ENCODE results near the gene LIPM. TPM values are rescaled to one million over a fixed set of nuclear protein-coding genes. Genes with fewer than 3 reads are reported as not detected.

The LIPM gene
- polyA plus RNA-seq, 4 donors, result 0.13 TPM; not detected in 3

DNA sequence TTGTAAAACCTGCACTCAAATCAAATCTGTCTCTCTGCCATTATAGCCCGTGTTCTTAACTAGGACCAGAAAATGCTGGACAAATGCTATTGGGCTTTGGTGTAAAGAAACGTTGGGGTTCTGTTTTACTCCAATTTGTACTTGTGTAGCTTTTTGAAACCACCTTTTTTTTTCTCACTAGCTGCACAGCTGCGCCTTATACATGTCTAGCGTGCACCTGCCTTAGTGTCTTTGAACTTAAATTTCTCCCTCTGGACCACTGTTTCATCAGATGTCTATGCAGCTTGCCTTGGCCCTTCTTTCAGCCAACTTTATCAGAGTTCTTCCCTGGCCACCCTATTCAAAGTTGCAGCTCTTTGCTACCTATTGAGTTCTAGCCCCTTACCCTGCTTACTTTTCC lies 7.1 kb downstream of the LIPM start:
- DNase-seq (no peak), FAIRE-seq (no peak)
- WGBS, 3 donors, result 68 to 79% (median 74%) methylated on average over 4 of the region's 4 CpGs
- H3K4me1 ChIP-seq (ENCODE audit: control insufficient read depth in 3 of 3, insufficient read depth in 2 of 3, low read depth in 1 of 3, low read length in 2 of 3), result no peaks in the 10 kb centered on the region
- no peaks in the 10 kb centered on the region for H3K27me3 ChIP-seq (ENCODE audit: control insufficient read depth in 3 of 3, insufficient read depth in 3 of 3, low read length in 3 of 3)
- H3K27ac ChIP-seq (ENCODE audit: low read depth in 1 of 3, low read length in 2 of 3), result no peak overlapping the region
- H3K4me3 ChIP-seq (ENCODE audit: low read depth in 1 of 3, low read length in 3 of 3), result no peak overlapping the region
- H3K36me3 ChIP-seq (ENCODE audit: control insufficient read depth in 3 of 3, insufficient read depth in 2 of 3, low read depth in 1 of 3, low read length in 3 of 3), result no peaks in the 10 kb centered on the region
- H3K9me3 ChIP-seq (ENCODE audit: control insufficient read depth in 2 of 2, insufficient read depth in 1 of 2, low read depth in 1 of 2, low read length in 1 of 2), result no peaks in the 10 kb centered on the region

DNA sequence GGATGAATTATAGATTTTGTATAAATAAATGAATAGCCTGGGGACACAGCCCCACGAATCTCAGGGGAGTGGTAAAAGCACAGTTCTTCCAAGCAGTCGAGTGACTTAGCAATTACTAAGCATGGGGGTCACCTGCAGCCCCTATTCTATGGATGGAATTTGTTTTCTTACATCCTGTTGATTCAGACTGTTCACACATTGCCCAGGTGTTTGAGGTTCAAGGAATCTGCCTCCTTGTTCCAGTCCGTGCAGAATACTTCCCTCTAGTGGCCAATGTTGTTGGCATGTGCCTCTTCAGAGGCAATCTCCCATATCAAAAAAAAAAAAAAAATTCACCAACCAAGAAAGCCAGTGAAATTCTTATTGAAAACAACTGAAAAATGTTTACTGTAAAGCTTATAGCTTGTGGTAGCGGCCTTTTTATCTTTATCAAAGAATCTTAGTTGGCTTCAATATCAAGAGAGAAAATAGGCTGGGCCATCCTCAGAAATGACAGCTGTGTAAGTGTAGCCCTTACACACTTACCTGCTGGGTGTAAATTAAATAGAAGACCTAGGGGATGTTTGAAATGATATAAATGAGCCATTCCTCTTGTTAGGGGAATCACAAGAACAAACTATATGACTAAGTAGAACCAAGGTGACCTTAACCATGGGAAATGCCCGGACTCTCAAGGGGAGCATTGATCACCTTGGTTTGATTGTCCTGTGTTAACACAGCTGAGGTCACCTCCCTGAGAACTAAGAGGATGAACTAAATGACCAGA lies 7.8 kb downstream of the LIPM start:
- 20 to 35% (median 30%) methylated on average over 5 of the region's 5 CpGs for WGBS, 3 donors

DNA sequence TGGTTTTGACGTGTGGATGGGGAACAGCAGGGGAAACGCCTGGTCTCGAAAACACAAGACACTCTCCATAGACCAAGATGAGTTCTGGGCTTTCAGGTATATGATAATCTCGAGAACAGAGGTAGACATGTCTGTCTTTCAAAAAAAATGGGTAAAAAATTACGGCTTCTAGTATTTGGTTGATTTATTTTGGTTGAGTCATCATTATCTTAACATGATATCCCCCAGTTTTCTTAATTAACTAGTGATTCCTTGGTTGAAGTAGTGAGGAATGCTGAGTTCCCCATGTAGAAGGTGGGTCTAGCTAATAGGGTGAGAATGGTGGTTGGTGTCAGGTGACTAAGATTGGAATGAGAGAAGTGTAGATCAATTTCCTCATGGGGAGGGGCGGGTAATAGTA lies 10.7 kb downstream of the LIPM start:
- no peak overlapping the region for H3K4me3 ChIP-seq (ENCODE audit: low read depth in 1 of 3, low read length in 3 of 3)
- no peaks in the 10 kb centered on the region for H3K4me1 ChIP-seq (ENCODE audit: control insufficient read depth in 3 of 3, insufficient read depth in 2 of 3, low read depth in 1 of 3, low read length in 2 of 3)
- no peak for FAIRE-seq
- H3K27me3 ChIP-seq (ENCODE audit: control insufficient read depth in 3 of 3, insufficient read depth in 3 of 3, low read length in 3 of 3), result no peaks in the 10 kb centered on the region
- 90 to 92% (median 91%) methylated on average over 6 of the region's 6 CpGs for WGBS, 3 donors
- no peak for DNase-seq
- H3K36me3 ChIP-seq (ENCODE audit: control insufficient read depth in 3 of 3, insufficient read depth in 2 of 3, low read depth in 1 of 3, low read length in 3 of 3), result no peaks in the 10 kb centered on the region
- no peak overlapping the region for H3K27ac ChIP-seq (ENCODE audit: low read depth in 1 of 3, low read length in 2 of 3)
- no peaks in the 10 kb centered on the region for H3K9me3 ChIP-seq (ENCODE audit: control insufficient read depth in 2 of 2, insufficient read depth in 1 of 2, low read depth in 1 of 2, low read length in 1 of 2)

More for the DNA sequence above, 7.8 kb downstream of the LIPM start:
- Histone ChIP-seq H3K9me3 (ENCODE audit: control insufficient read depth in 2 of 2, insufficient read depth in 1 of 2, low read depth in 1 of 2, low read length in 1 of 2) (no peaks in the 10 kb centered on the region), H3K4me3 (ENCODE audit: low read depth in 1 of 3, low read length in 3 of 3) (no peak overlapping the region), H3K4me1 (ENCODE audit: control insufficient read depth in 3 of 3, insufficient read depth in 2 of 3, low read depth in 1 of 3, low read length in 2 of 3) (no peaks in the 10 kb centered on the region), H3K27me3 (ENCODE audit: control insufficient read depth in 3 of 3, insufficient read depth in 3 of 3, low read length in 3 of 3) (no peaks in the 10 kb centered on the region), H3K27ac (ENCODE audit: low read depth in 1 of 3, low read length in 2 of 3) (no peak overlapping the region), H3K36me3 (ENCODE audit: control insufficient read depth in 3 of 3, insufficient read depth in 2 of 3, low read depth in 1 of 3, low read length in 3 of 3) (no peaks in the 10 kb centered on the region)
- DNase-seq (peak; percentile 64 to 68), FAIRE-seq (peak; percentile 19)

DNA sequence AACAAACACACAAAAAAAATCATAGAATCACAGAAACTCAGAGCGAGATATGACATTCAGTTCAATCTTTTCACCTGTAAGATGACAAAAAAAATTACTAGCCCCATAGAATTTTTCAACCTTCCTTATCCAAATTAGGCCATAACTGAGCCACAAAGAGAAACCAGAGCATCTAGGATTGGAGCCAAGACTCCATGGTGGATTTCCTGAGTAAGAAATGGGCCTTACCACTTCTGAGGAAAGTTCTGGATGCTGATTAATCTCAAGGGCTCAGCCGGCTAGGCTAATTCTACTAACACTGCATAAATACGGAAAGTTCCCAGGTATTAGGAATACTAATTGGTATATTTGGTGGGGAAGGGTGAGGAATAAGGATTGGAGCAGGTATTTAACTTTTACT lies 16.8 kb downstream of the LIPM start:
- Histone ChIP-seq H3K4me1 (ENCODE audit: control insufficient read depth in 3 of 3, insufficient read depth in 2 of 3, low read depth in 1 of 3, low read length in 2 of 3) (no peaks in the 10 kb centered on the region), H3K4me3 (ENCODE audit: low read depth in 1 of 3, low read length in 3 of 3) (no peak overlapping the region), H3K9me3 (ENCODE audit: control insufficient read depth in 2 of 2, insufficient read depth in 1 of 2, low read depth in 1 of 2, low read length in 1 of 2) (no peaks in the 10 kb centered on the region), H3K36me3 (ENCODE audit: control insufficient read depth in 3 of 3, insufficient read depth in 2 of 3, low read depth in 1 of 3, low read length in 3 of 3) (no peaks in the 10 kb centered on the region), H3K27me3 (ENCODE audit: control insufficient read depth in 3 of 3, insufficient read depth in 3 of 3, low read length in 3 of 3) (no peaks in the 10 kb centered on the region), H3K27ac (ENCODE audit: low read depth in 1 of 3, low read length in 2 of 3) (no peak overlapping the region)
- no peak for FAIRE-seq
- no peak for DNase-seq
- WGBS, 3 donors, result 85 to 96% (median 94%) methylated on average over 3 of the region's 3 CpGs

DNA sequence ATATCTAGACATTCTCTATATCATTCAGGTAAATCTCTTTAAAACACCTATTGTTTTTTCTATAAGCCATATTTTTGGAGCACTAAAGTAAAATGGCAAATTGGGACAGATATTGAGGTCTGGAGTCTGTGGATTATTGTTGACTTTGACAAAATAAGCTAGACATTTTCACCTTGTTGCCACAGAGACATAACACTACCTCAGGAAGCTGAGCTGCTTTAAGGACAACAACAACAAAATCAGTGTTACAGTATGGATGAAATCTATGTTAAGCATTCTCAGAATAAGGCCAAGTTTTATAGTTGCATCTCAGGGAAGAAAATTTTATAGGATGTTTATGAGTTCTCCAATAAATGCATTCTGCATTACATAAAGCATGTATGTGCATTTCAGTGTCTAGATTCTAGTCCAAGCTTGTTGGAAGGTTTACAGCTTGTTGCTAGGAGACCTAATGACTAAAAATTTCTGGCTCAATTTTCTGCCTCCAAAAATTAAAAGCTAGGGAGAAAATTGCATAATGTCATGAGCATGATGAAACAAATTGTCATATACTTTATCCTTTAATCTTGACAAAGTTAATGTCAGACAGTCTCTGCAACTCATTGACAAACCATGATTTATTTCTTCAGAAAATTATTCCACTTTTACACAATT lies 18.3 kb downstream of the LIPM start:
- Histone ChIP-seq H3K9me3 (ENCODE audit: control insufficient read depth in 2 of 2, insufficient read depth in 1 of 2, low read depth in 1 of 2, low read length in 1 of 2) (no peaks in the 10 kb centered on the region), H3K4me1 (ENCODE audit: control insufficient read depth in 3 of 3, insufficient read depth in 2 of 3, low read depth in 1 of 3, low read length in 2 of 3) (no peaks in the 10 kb centered on the region), H3K27ac (ENCODE audit: low read depth in 1 of 3, low read length in 2 of 3) (no peak overlapping the region), H3K36me3 (ENCODE audit: control insufficient read depth in 3 of 3, insufficient read depth in 2 of 3, low read depth in 1 of 3, low read length in 3 of 3) (no peaks in the 10 kb centered on the region), H3K4me3 (ENCODE audit: low read depth in 1 of 3, low read length in 3 of 3) (no peak overlapping the region), H3K27me3 (ENCODE audit: control insufficient read depth in 3 of 3, insufficient read depth in 3 of 3, low read length in 3 of 3) (no peaks in the 10 kb centered on the region)
- DNase-seq (no peak), FAIRE-seq (no peak)

DNA sequence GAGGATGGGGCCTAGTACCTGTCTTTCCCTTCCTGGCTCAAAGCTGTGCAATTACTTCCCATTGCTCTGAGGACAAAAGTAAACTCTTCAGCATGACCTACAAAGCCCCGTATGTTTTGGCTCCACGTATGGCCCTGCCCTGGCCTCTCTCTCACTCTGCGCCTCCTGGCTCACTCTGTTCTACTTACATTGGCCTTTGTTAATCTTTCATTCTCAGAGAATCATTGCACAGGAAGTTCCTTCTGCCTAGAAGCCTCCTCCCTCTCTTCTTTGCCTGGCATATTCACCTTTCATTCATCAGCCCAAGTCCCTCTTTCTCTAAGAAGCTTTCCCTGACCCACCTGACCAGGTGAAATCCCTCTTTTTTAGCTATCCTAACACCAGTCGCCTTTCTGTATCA lies 23.9 kb downstream of the LIPM start:
- no peaks in the 10 kb centered on the region for H3K9me3 ChIP-seq (ENCODE audit: control insufficient read depth in 2 of 2, insufficient read depth in 1 of 2, low read depth in 1 of 2, low read length in 1 of 2)
- 82 to 94% (median 82%) methylated on average over 4 of the region's 4 CpGs for WGBS, 3 donors
- DNase-seq (no peak), FAIRE-seq (no peak)
- H3K27me3 ChIP-seq (ENCODE audit: control insufficient read depth in 3 of 3, insufficient read depth in 3 of 3, low read length in 3 of 3), result no peaks in the 10 kb centered on the region
- H3K4me1 ChIP-seq (ENCODE audit: control insufficient read depth in 3 of 3, insufficient read depth in 2 of 3, low read depth in 1 of 3, low read length in 2 of 3), result no peaks in the 10 kb centered on the region
- H3K27ac ChIP-seq (ENCODE audit: low read depth in 1 of 3, low read length in 2 of 3), result no peak overlapping the region
- no peak overlapping the region for H3K4me3 ChIP-seq (ENCODE audit: low read depth in 1 of 3, low read length in 3 of 3)
- H3K36me3 ChIP-seq (ENCODE audit: control insufficient read depth in 3 of 3, insufficient read depth in 2 of 3, low read depth in 1 of 3, low read length in 3 of 3), result no peaks in the 10 kb centered on the region

DNA sequence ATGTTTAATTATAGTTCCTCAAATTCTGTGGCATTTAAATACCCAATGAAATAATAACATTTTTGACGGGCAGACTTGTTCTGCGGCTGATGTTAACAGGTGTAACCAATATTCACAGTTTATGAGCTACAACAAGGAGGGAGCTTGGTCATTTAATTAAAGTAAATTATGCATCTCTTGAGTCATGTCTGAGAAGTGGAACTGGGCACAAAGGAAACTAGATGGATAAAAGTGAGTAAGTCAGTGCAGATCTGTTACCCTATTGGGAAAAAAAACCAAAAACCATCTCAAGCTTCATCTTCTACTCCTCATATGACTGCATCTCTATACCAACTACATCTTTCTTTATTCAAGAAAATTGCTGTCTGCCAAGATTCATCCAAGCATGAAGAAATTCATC lies 25.1 kb downstream of the LIPM start:
- DNase-seq, result no peak
- WGBS, 3 donors, result 94 to 97% (median 95%) methylated on average over 2 of the region's 2 CpGs
- Histone ChIP-seq H3K27ac (ENCODE audit: low read depth in 1 of 3, low read length in 2 of 3) (no peak overlapping the region), H3K36me3 (ENCODE audit: control insufficient read depth in 3 of 3, insufficient read depth in 2 of 3, low read depth in 1 of 3, low read length in 3 of 3) (no peaks in the 10 kb centered on the region), H3K4me1 (ENCODE audit: control insufficient read depth in 3 of 3, insufficient read depth in 2 of 3, low read depth in 1 of 3, low read length in 2 of 3) (no peaks in the 10 kb centered on the region), H3K4me3 (ENCODE audit: low read depth in 1 of 3, low read length in 3 of 3) (no peak overlapping the region), H3K9me3 (ENCODE audit: control insufficient read depth in 2 of 2, insufficient read depth in 1 of 2, low read depth in 1 of 2, low read length in 1 of 2) (no peaks in the 10 kb centered on the region), H3K27me3 (ENCODE audit: control insufficient read depth in 3 of 3, insufficient read depth in 3 of 3, low read length in 3 of 3) (no peaks in the 10 kb centered on the region)
- no peak for FAIRE-seq

DNA sequence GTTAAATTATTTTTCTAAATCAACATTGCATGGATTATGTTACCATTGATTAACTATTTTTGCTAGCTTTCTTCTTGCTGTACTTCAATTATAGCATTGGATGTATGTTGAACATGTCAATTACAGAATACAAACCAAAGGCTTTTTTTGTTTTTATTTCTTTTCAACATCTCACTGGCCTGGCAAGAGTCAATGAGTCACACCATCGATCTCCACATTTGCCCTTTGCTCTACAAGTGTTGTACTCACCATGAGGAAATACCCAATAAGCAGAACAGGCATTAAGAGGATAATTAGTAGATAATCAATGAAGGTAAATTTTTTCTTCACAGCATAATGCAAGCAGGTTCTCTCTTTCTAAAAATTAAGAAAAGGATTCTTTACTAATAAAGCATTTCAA lies 25.8 kb downstream of the LIPM start:
- FAIRE-seq, result no peak

More for the DNA sequence above, 25.8 kb downstream of the LIPM start:
- peak in 1 of 2 donors; percentile 56 for DNase-seq
- Histone ChIP-seq H3K27me3 (ENCODE audit: control insufficient read depth in 3 of 3, insufficient read depth in 3 of 3, low read length in 3 of 3) (no peaks in the 10 kb centered on the region), H3K4me1 (ENCODE audit: control insufficient read depth in 3 of 3, insufficient read depth in 2 of 3, low read depth in 1 of 3, low read length in 2 of 3) (no peaks in the 10 kb centered on the region), H3K9me3 (ENCODE audit: control insufficient read depth in 2 of 2, insufficient read depth in 1 of 2, low read depth in 1 of 2, low read length in 1 of 2) (no peaks in the 10 kb centered on the region), H3K36me3 (ENCODE audit: control insufficient read depth in 3 of 3, insufficient read depth in 2 of 3, low read depth in 1 of 3, low read length in 3 of 3) (no peaks in the 10 kb centered on the region), H3K4me3 (ENCODE audit: low read depth in 1 of 3, low read length in 3 of 3) (no peak overlapping the region), H3K27ac (ENCODE audit: low read depth in 1 of 3, low read length in 2 of 3) (no peak overlapping the region)
- WGBS, 3 donors, result 7 to 42% (median 23%) methylated on average over 1 of the region's 1 CpG

Measured in small intestine (tissue), 7 donors.